ENCODE data around the gene SYT14. TPM values are rescaled to one million over a fixed set of nuclear protein-coding genes. Genes with fewer than 3 reads are reported as not detected.

SYT14 gene
- polyA plus RNA-seq, 3 donors, result not detected

DNA sequence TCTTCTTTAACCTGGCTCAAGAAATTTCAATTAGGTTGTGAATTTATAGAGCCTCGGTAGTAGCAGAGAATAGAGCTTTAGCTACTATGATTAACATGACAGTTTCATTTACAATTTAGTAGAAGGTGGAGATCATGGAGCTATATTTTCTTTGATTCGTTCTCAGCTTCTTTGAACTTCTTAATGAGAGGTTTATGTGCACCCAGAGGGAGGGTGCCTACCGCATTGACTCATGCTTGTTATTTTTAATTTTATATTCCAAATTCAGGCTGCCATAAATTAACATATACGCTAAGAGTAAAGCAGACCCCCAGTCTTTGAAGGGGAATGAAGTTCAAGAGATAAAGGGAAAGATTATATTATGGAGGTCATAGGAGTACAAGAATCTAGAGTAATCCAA is 24.4 kb downstream of the SYT14 start:
- Histone ChIP-seq H3K9me3 (replicated peaks in 1 of 2; ENCODE audit: control insufficient read depth in 1 of 2, insufficient read depth in 1 of 2, low read length in 2 of 2) (no peaks in the 10 kb centered on the region), H3K4me1 (ENCODE audit: control insufficient read depth in 1 of 2, insufficient read depth in 2 of 2, low read length in 2 of 2) (no peaks in the 10 kb centered on the region), H3K9ac (ENCODE audit: insufficient read depth, low read length, poor library complexity, severe bottlenecking) (no peak overlapping the region), H3K79me2 (ENCODE audit: insufficient read depth, low read length) (no peaks in the 10 kb centered on the region), H4K20me1 (ENCODE audit: insufficient read depth, low read length) (no peaks in the 10 kb centered on the region), H3K36me3 (replicated peaks in 1 of 2; ENCODE audit: control insufficient read depth in 1 of 2, insufficient read depth in 2 of 2, low read length in 2 of 2) (no peaks in the 10 kb centered on the region), H3K4me2 (replicated peaks; ENCODE audit: extremely low read depth, low read length, poor library complexity, severe bottlenecking) (no peak overlapping the region), H3K27ac (ENCODE audit: low read depth in 1 of 2, low read length in 2 of 2) (no peak overlapping the region), H3K27me3 (ENCODE audit: control insufficient read depth in 2 of 2, insufficient read depth in 2 of 2, low read length in 2 of 2) (no peaks in the 10 kb centered on the region), H2AFZ (ENCODE audit: insufficient read depth, low read depth, low read length, poor library complexity, severe bottlenecking) (no peak overlapping the region), H3K4me3 (replicated peaks in 1 of 3; ENCODE audit: low read depth in 2 of 3, low read length in 3 of 3) (no peak overlapping the region)
- intact Hi-C loops (cut with micrococcal nuclease), result no loop called here
- no peaks in the 10 kb centered on the region for H3K36me3 Mint-ChIP-seq
- WGBS (ENCODE audit: insufficient coverage), result no CpG with 5 or more reads among the region's 4 CpGs
- H3K27ac Mint-ChIP-seq, result no peak overlapping the region
- peaks cover 0 to 3% (median 1%) of the 10 kb centered on the region in 3 donors for H3K27me3 Mint-ChIP-seq (ENCODE audit: low read depth in 3 of 3)
- peaks cover 0 to 4% (median 0%) of the 10 kb centered on the region in 7 donors for H3K9me3 Mint-ChIP-seq
- no peaks in the 10 kb centered on the region for H3K4me1 Mint-ChIP-seq
- TF ChIP-seq, protein P1, sequence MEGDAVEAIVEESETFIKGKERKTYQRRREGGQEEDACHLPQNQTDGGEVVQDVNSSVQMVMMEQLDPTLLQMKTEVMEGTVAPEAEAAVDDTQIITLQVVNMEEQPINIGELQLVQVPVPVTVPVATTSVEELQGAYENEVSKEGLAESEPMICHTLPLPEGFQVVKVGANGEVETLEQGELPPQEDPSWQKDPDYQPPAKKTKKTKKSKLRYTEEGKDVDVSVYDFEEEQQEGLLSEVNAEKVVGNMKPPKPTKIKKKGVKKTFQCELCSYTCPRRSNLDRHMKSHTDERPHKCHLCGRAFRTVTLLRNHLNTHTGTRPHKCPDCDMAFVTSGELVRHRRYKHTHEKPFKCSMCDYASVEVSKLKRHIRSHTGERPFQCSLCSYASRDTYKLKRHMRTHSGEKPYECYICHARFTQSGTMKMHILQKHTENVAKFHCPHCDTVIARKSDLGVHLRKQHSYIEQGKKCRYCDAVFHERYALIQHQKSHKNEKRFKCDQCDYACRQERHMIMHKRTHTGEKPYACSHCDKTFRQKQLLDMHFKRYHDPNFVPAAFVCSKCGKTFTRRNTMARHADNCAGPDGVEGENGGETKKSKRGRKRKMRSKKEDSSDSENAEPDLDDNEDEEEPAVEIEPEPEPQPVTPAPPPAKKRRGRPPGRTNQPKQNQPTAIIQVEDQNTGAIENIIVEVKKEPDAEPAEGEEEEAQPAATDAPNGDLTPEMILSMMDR (IDR thresholded peaks at IDR 0.05), result no peak
- DNase-seq, result no peak
- no peak overlapping the region for H3K4me3 Mint-ChIP-seq

- H3K9me3 Mint-ChIP-seq, result peaks cover 0 to 4% (median 0%) of the 10 kb centered on the region in 7 donors
- intact Hi-C loops (cut with micrococcal nuclease), result no loop called here
- Histone ChIP-seq H3K9ac (ENCODE audit: insufficient read depth, low read length, poor library complexity, severe bottlenecking) (no peak overlapping the region), H3K9me3 (replicated peaks in 1 of 2; ENCODE audit: control insufficient read depth in 1 of 2, insufficient read depth in 1 of 2, low read length in 2 of 2) (no peaks in the 10 kb centered on the region), H2AFZ (ENCODE audit: insufficient read depth, low read depth, low read length, poor library complexity, severe bottlenecking) (no peak overlapping the region), H3K79me2 (ENCODE audit: insufficient read depth, low read length) (no peaks in the 10 kb centered on the region), H3K27ac (ENCODE audit: low read depth in 1 of 2, low read length in 2 of 2) (no peak overlapping the region), H3K4me3 (replicated peaks in 1 of 3; ENCODE audit: low read depth in 2 of 3, low read length in 3 of 3) (no peak overlapping the region), H3K4me1 (ENCODE audit: control insufficient read depth in 1 of 2, insufficient read depth in 2 of 2, low read length in 2 of 2) (no peaks in the 10 kb centered on the region), H3K27me3 (ENCODE audit: control insufficient read depth in 2 of 2, insufficient read depth in 2 of 2, low read length in 2 of 2) (no peaks in the 10 kb centered on the region), H4K20me1 (ENCODE audit: insufficient read depth, low read length) (no peaks in the 10 kb centered on the region), H3K36me3 (replicated peaks in 1 of 2; ENCODE audit: control insufficient read depth in 1 of 2, insufficient read depth in 2 of 2, low read length in 2 of 2) (no peaks in the 10 kb centered on the region), H3K4me2 (replicated peaks; ENCODE audit: extremely low read depth, low read length, poor library complexity, severe bottlenecking) (no peak overlapping the region)
- no peak overlapping the region for H3K4me3 Mint-ChIP-seq
- WGBS (ENCODE audit: insufficient coverage), result no CpG with 5 or more reads among the region's 1 CpG
- TF ChIP-seq, protein P1 (IDR thresholded peaks at IDR 0.05), result no peak
- no peaks in the 10 kb centered on the region for H3K4me1 Mint-ChIP-seq
- H3K27ac Mint-ChIP-seq, result no peak overlapping the region
- DNase-seq, result no peak
- H3K27me3 Mint-ChIP-seq (ENCODE audit: low read depth in 3 of 3), result peaks cover 0 to 3% (median 1%) of the 10 kb centered on the region in 3 donors
- H3K36me3 Mint-ChIP-seq, result no peaks in the 10 kb centered on the region
Measured at GRCh38 chr1:209962856-209963255, 24.8 kb downstream of the SYT14 start.

All from CD14-positive monocyte (primary cell).